ENCODE measurements around the gene CARD9.

CARD9 gene

GRCh38 chr9:136381311-136381710, 7.8 kb upstream of the CARD9 start:
- DNase-seq (ENCODE audit: low read depth in 3 of 3, low spot score in 1 of 3), result no peak

- DNase-seq (ENCODE audit: low read depth in 3 of 3, low spot score in 1 of 3), result no peak
Measured at GRCh38 chr9:136380381-136380780, 6.9 kb upstream of the CARD9 start.

GRCh38 chr9:136379891-136380290, 6.4 kb upstream of the CARD9 start:
- DNase-seq (ENCODE audit: low read depth in 3 of 3, low spot score in 1 of 3), result no peak

- no peak for DNase-seq (ENCODE audit: low read depth in 3 of 3, low spot score in 1 of 3)
Measured at GRCh38 chr9:136379401-136379800, 5.9 kb upstream of the CARD9 start.

- no peak for DNase-seq (ENCODE audit: low read depth in 3 of 3, low spot score in 1 of 3)
Measured at GRCh38 chr9:136379003-136379287, 5.5 kb upstream of the CARD9 start.

GRCh38 chr9:136378170-136379002, 4.9 kb upstream of the CARD9 start:
- DNase-seq (ENCODE audit: low read depth in 3 of 3, low spot score in 1 of 3), result no peak

GRCh38 chr9:136377341-136378169, 4.1 kb upstream of the CARD9 start:
- no peak for DNase-seq (ENCODE audit: low read depth in 3 of 3, low spot score in 1 of 3)

- no peak for DNase-seq (ENCODE audit: low read depth in 3 of 3, low spot score in 1 of 3)
Measured at GRCh38 chr9:136376457-136376856, 3.0 kb upstream of the CARD9 start.

GRCh38 chr9:136375096-136375495, 1.6 kb upstream of the CARD9 start:
- DNase-seq (ENCODE audit: low read depth in 3 of 3, low spot score in 1 of 3), result no peak

- no peak for DNase-seq (ENCODE audit: low read depth in 3 of 3, low spot score in 1 of 3)
Measured at GRCh38 chr9:136374183-136374575, 710 bp upstream of the CARD9 start.

- no peak for DNase-seq (ENCODE audit: low read depth in 3 of 3, low spot score in 1 of 3)
Measured at GRCh38 chr9:136372561-136373299, 739 bp downstream of the CARD9 start.

GRCh38 chr9:136372006-136372405, 1.5 kb downstream of the CARD9 start:
- no peak for DNase-seq (ENCODE audit: low read depth in 3 of 3, low spot score in 1 of 3)

- no peak for DNase-seq (ENCODE audit: low read depth in 3 of 3, low spot score in 1 of 3)
Measured at GRCh38 chr9:136371533-136371880, 2.0 kb downstream of the CARD9 start.

GRCh38 chr9:136370687-136371532, 2.6 kb downstream of the CARD9 start:
- DNase-seq (ENCODE audit: low read depth in 3 of 3, low spot score in 1 of 3), result no peak

GRCh38 chr9:136370037-136370436, 3.4 kb downstream of the CARD9 start:
- DNase-seq (ENCODE audit: low read depth in 3 of 3, low spot score in 1 of 3), result no peak

- DNase-seq (ENCODE audit: low read depth in 3 of 3, low spot score in 1 of 3), result no peak
Measured at GRCh38 chr9:136368190-136368589, 5.3 kb downstream of the CARD9 start.

- no peak for DNase-seq (ENCODE audit: low read depth in 3 of 3, low spot score in 1 of 3)
Measured at GRCh38 chr9:136367296-136368145, 5.9 kb downstream of the CARD9 start.

GRCh38 chr9:136366826-136367225, 6.6 kb downstream of the CARD9 start:
- DNase-seq (ENCODE audit: low read depth in 3 of 3, low spot score in 1 of 3), result no peak

GRCh38 chr9:136365775-136366222, 7.7 kb downstream of the CARD9 start:
- DNase-seq (ENCODE audit: low read depth in 3 of 3, low spot score in 1 of 3), result no peak
